GM12878 (cell line): Measurements from ENCODE around the gene DPYSL3. TPM values are rescaled to one million over a fixed set of nuclear protein-coding genes. Genes with fewer than 3 reads are reported as not detected.

Experiments used
- ATAC-seq: fragments of 200-7000 bp; cut with Tn5 transposase; 3 replicates; pipeline ENCODE4 v1.9.1; 2020; ENCODE audit warnings: mild to moderate bottlenecking, moderate library complexity
- BruUV-seq: library from RNA; stranded (reverse); fragments of 400-500 nt; replicated peaks from 2 replicates; lab custom pipeline; 2021; lab: Mats Ljungman, UMichigan
- CTCF ChIA-PET: fragments of 300-600 bp; sonication (Branson Sonifier 250); formaldehyde crosslinking; extraction: SDS; loops from one replicate; lab custom pipeline; 2021; ENCODE audit warnings: inconsistent platforms; lab: Yijun Ruan, JAX
- POLR2A ChIA-PET: fragments of 350-600 bp; formaldehyde crosslinking; extraction: SDS; loops from one replicate; lab custom pipeline; 2021; ENCODE audit warnings: inconsistent platforms; lab: Charles Lee
- RAD21 ChIA-PET: fragments of 300-600 bp; sonication (Branson Sonifier 250); formaldehyde crosslinking; loops from one replicate; lab custom pipeline; 2023; ENCODE audit warnings: antibody characterized with exemption; ENCODE audit not compliant: unreplicated experiment; lab: Charles Lee
- SMC1A ChIA-PET: fragments of 300-600 bp; sonication (Branson Sonifier 250); formaldehyde crosslinking; loops from one replicate; lab custom pipeline; 2023; ENCODE audit not compliant: unreplicated experiment, uncharacterized antibody; lab: Charles Lee
- DNase-seq: peaks from one replicate; pipeline ENCODE4 v3.0.0-alpha.2; 2011; ENCODE audit warnings: low read depth, low spot score
- FAIRE-seq: peaks from 3 replicates; lab custom pipeline; 2011; peaks lifted over from hg19 to GRCh38; lab: Jason Lieb, UNC
- H2AFZ ChIP-seq: 2 replicates; pipeline ENCODE4 v1.6.0; 2011; ENCODE audit warnings: low read depth, low read length, control low read depth; ENCODE audit not compliant: control insufficient read depth
- H3K27ac ChIP-seq: 2 replicates; pipeline ENCODE4 v1.5.1; 2011; ENCODE audit warnings: control low read depth; ENCODE audit not compliant: control insufficient read depth, insufficient read depth
- H3K27me3 ChIP-seq, 2 experiments: replicated peaks in 1 of 2; 2 replicates each; pipeline versions ENCODE4 v1.6.0 to v1.6.1; 2011; ENCODE audit warnings: low read length in 1 of 2; ENCODE audit not compliant: control insufficient read depth in 2 of 2, insufficient read depth in 2 of 2
- H3K36me3 ChIP-seq, 2 experiments: 2 replicates each; pipeline ENCODE4 v1.5.1; 2011; ENCODE audit warnings: low read length in 1 of 2; ENCODE audit not compliant: control insufficient read depth in 2 of 2, insufficient read depth in 2 of 2
- H3K4me1 ChIP-seq: 2 replicates; pipeline ENCODE4 v1.6.1; 2011; ENCODE audit warnings: mild to moderate bottlenecking, low read length, moderate library complexity, mixed read lengths; ENCODE audit not compliant: control insufficient read depth, insufficient read depth
- H3K4me2 ChIP-seq: 2 replicates; pipeline ENCODE4 v1.6.0; 2011; ENCODE audit warnings: control low read depth; ENCODE audit not compliant: control insufficient read depth, insufficient read depth
- H3K4me3 ChIP-seq: fragments of 200-600 bp; sonication (generic); 2 replicates; pipeline ENCODE4 v1.5.1; 2016
- H3K79me2 ChIP-seq: 2 replicates; pipeline ENCODE4 v1.6.0; 2011; ENCODE audit warnings: low read length; ENCODE audit not compliant: control insufficient read depth, insufficient read depth
- H3K9ac ChIP-seq: 2 replicates; pipeline ENCODE4 v1.8.0; 2011; ENCODE audit warnings: low read length, control low read depth, mixed read lengths; ENCODE audit not compliant: control insufficient read depth, insufficient read depth
- H3K9me3 ChIP-seq: replicated peaks from 3 replicates; pipeline ENCODE4 v1.5.1; 2011; ENCODE audit warnings: mild to moderate bottlenecking, low read length; ENCODE audit not compliant: control insufficient read depth, insufficient read depth
- H4K20me1 ChIP-seq: 2 replicates; pipeline ENCODE4 v1.6.0; 2011; ENCODE audit not compliant: control insufficient read depth, insufficient read depth
- BCL3 ChIP-seq: IDR thresholded peaks from 2 replicates; pipeline ENCODE4 v1.6.1; 2011; ENCODE audit warnings: borderline replicate concordance, low read depth, mild to moderate bottlenecking, moderate library complexity, low read length; ENCODE audit not compliant: insufficient read depth, poor library complexity, severe bottlenecking
- E2F8 ChIP-seq: fragments of 450-650 bp; IDR thresholded peaks from 2 replicates; pipeline ENCODE4 v1.6.1; 2018; ENCODE audit warnings: mild to moderate bottlenecking, low read depth, moderate library complexity; ENCODE audit not compliant: partially characterized antibody
- FOXK2 ChIP-seq: fragments of 450-650 bp; IDR thresholded peaks from 2 replicates; pipeline ENCODE4 v1.6.1; 2017; ENCODE audit warnings: mild to moderate bottlenecking, moderate library complexity
- HDAC6 ChIP-seq: fragments of 200-600 bp; sonication (generic); IDR thresholded peaks from one replicate; pipeline ENCODE4 v1.8.0; 2017; ENCODE audit warnings: antibody characterized with exemption; ENCODE audit not compliant: unreplicated experiment
- IKZF1 ChIP-seq: fragments of 450-650 bp; conservative IDR thresholded peaks from 2 replicates; pipeline ENCODE4 v1.6.1; 2017; ENCODE audit warnings: antibody characterized with exemption, mild to moderate bottlenecking
- NR2F1 ChIP-seq: fragments of 450-650 bp; conservative IDR thresholded peaks from 2 replicates; pipeline ENCODE4 v1.6.1; 2017; ENCODE audit warnings: mild to moderate bottlenecking
- RCOR1 ChIP-seq: conservative IDR thresholded peaks from 2 replicates; pipeline ENCODE4 v1.6.1; 2012; ENCODE audit warnings: low read depth, low read length, improper control_type of control experiment
- SP1 ChIP-seq: IDR thresholded peaks from one replicate; pipeline ENCODE4 v1.6.1; 2011; ENCODE audit warnings: low read depth, low read length
- TARDBP ChIP-seq: IDR thresholded peaks from 2 replicates; pipeline ENCODE4 v1.6.1; 2016; ENCODE audit warnings: borderline replicate concordance
- USF2 ChIP-seq: IDR thresholded peaks from 2 replicates; pipeline ENCODE4 v1.6.1; 2011; ENCODE audit warnings: low read depth, low read length, improper control_type of control experiment, borderline replicate concordance
- WGBS: methylation state at CpG from one replicate; pipeline ENCODE4 v1.1.6; 2016; ENCODE audit warnings: low lambda C conversion rate; ENCODE audit not compliant: insufficient replicate concordance, insufficient coverage; ENCODE audit errors: missing lambda C conversion rate; 5-methylcytosine and 5-hydroxymethylcytosine counted together
- in situ Hi-C: fragments of 300-500 bp; cut with MboI; formaldehyde crosslinking; loops from 9 replicates; pipeline ENCODE4 v1.14.3; 2018; ENCODE audit warnings: mixed read lengths
- intact Hi-C: fragments of 100-400 bp; cut with micrococcal nuclease; formaldehyde crosslinking; loops from one replicate; pipeline ENCODE4 v1.14.2; 2022; ENCODE audit not compliant: unreplicated experiment
- polyA plus RNA-seq, 11 experiments: library from polyadenylated mRNA; depleted of rRNA in 4 of 11; unstranded in 6 of 11; stranded (reverse) in 5 of 11; fragments of >200 nt; fragmentation: Nextera tagmentation in 4 of 11; fragmentation: Illumina TruSeq in 1 of 11; extraction: Ambion mirVana in 4 of 11; extraction: Trizol in 1 of 11; gene quantifications; 1 replicate in 1 of 11; 2 replicates in 10 of 11; pipeline versions ENCODE4 v1.2.1 to v1.2.3, GENCODE V29; 2011 to 2016; ENCODE audit warnings: inconsistent platforms in 2 of 11, missing spikeins in 2 of 11, low read depth in 1 of 11
- total RNA-seq, 4 experiments: library from RNA; depleted of rRNA in 3 of 4; stranded (reverse); fragments of >200 nt in 3 of 4; fragmentation: Illumina TruSeq in 1 of 4; extraction: Trizol in 1 of 4; gene quantifications; 2 replicates each; pipeline versions ENCODE4 v1.2.1 to v1.2.3, GENCODE V29; 2013 to 2021
- TF ChIP-seq, protein P1 (sequence below): fragments of 450-650 bp; IDR thresholded peaks from 2 replicates; pipeline ENCODE4 v1.6.1; 2016; ENCODE audit warnings: mild to moderate bottlenecking

Gene DPYSL3
- total and polyA plus RNA-seq, 10 of the 15 experiments (the other 5 are each of a cell fraction or from before 2014, with no cell fraction given) = 0.08 to 1.5 (median 0.45) TPM; not detected in 1

DNA sequence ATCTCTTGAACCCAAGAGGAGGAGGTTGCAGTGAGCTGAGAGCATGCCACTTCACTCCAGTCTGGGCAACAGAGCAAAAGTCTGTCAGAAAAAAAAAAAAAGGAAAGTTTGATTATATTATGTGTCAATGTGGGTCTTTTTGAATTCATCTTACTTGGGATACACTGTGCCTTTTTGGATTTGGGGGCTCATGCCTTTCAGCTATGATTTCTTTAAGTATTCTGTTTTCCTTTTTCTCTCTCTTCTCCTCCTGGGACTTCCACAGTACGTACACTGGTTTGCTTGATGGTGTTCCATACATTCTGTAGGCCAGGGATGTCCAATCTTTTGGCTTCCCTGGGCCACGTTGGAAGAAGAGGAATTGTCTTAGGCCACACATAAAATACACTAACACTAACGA is 128.3 kb downstream of the DPYSL3 start:
- DNase-seq (no peak), FAIRE-seq (no peak), ATAC-seq (no peak)
- intact Hi-C loops (no loop called here), in situ Hi-C loops (no loop called here)
- no TSS peak for BruUV-seq
- TF ChIP-seq USF2 = no peak
- TF ChIP-seq NR2F1 = no peak
- no peak for TF ChIP-seq SP1
- no peak for TF ChIP-seq FOXK2
- 7% methylated on average over 3 of the region's 3 CpGs for WGBS
- ChIA-PET RAD21 (no interaction called here), POLR2A (no interaction called here), SMC1A (interaction anchor here (0.6 to 2.1 kb wide), 4 partner anchors 8 to 1097 kb away, joined by 3 to 9 read pairs (median 4); no protein-coding TSS in a partner anchor), CTCF (interaction anchor here (2.5 to 6.2 kb wide), 2 partner anchors 10 to 11 kb away, joined by 7 to 29 read pairs; no protein-coding TSS in a partner anchor)
- peaks cover 0 to 2% of the 10 kb centered on the region in 2 experiments; a peak in 1 of 4 replicates for H3K27me3 ChIP-seq
- H3K4me1 ChIP-seq = no peaks in the 10 kb centered on the region
- H3K27ac ChIP-seq = no peak overlapping the region
- H3K9ac ChIP-seq = no peak overlapping the region
- H3K4me2 ChIP-seq = no peak overlapping the region
- no peak overlapping the region for H3K4me3 ChIP-seq
- no peak overlapping the region for H2AFZ ChIP-seq
- H3K79me2 ChIP-seq = no peaks in the 10 kb centered on the region
- H4K20me1 ChIP-seq = no peaks in the 10 kb centered on the region
- no peaks in the 10 kb centered on the region for H3K36me3 ChIP-seq
- H3K9me3 ChIP-seq = no peaks in the 10 kb centered on the region

- Histone ChIP-seq H3K36me3 (no peaks in the 10 kb centered on the region), H3K4me2 (no peak overlapping the region), H3K4me1 (no peaks in the 10 kb centered on the region), H2AFZ (no peak overlapping the region), H4K20me1 (no peaks in the 10 kb centered on the region), H3K9me3 (no peaks in the 10 kb centered on the region), H3K27me3 (no peaks in the 10 kb centered on the region; a peak in 1 of 4 replicates), H3K4me3 (no peak overlapping the region), H3K79me2 (no peaks in the 10 kb centered on the region), H3K9ac (no peak overlapping the region), H3K27ac (no peak overlapping the region)
- WGBS = 5% methylated on average over 1 of the region's 1 CpG
- ChIA-PET CTCF (interaction anchor here (6.2 kb wide), 1 partner anchor 14 kb away, joined by 29 read pairs; no protein-coding TSS in a partner anchor), SMC1A (no interaction called here), RAD21 (interaction anchor here (0.8 to 1.3 kb wide), 2 partner anchors 8 to 13 kb away, joined by 3 read pairs; no protein-coding TSS in a partner anchor), POLR2A (no interaction called here)
- intact Hi-C loops = no loop called here
- DNase-seq (no peak), ATAC-seq (no peak), FAIRE-seq (no peak)
- in situ Hi-C loops = no loop called here
- no TSS peak for BruUV-seq
- TF ChIP-seq TARDBP (no peak), HDAC6 (no peak), BCL3 (no peak), RCOR1 (no peak), E2F8 (no peak), IKZF1 (no peak)
- TF ChIP-seq, protein P1, sequence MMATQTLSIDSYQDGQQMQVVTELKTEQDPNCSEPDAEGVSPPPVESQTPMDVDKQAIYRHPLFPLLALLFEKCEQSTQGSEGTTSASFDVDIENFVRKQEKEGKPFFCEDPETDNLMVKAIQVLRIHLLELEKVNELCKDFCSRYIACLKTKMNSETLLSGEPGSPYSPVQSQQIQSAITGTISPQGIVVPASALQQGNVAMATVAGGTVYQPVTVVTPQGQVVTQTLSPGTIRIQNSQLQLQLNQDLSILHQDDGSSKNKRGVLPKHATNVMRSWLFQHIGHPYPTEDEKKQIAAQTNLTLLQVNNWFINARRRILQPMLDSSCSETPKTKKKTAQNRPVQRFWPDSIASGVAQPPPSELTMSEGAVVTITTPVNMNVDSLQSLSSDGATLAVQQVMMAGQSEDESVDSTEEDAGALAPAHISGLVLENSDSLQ = no peak
Observed at GRCh38 chr5:147377682-147378081, 132.2 kb downstream of the DPYSL3 start.
